IPS-18a (cell line): ENCODE data around the gene LRP3.
"Not testable (repeated sequence)": the region's sequence is repeated elsewhere in the genome, so short reads cannot be mapped to it uniquely, and the experiment has no call there.

Experiments used
- H3K27ac ChIP-seq: one replicate; pipeline ENCODE4 v1.5.1; 2013; ENCODE audit warnings: low read length
- H3K27me3 ChIP-seq: one replicate; pipeline ENCODE4 v1.6.1; 2013; ENCODE audit warnings: mild to moderate bottlenecking, low read length; ENCODE audit not compliant: control insufficient read depth, insufficient read depth
- H3K36me3 ChIP-seq: one replicate; pipeline ENCODE4 v1.6.1; 2013; ENCODE audit warnings: low read depth, low read length; ENCODE audit not compliant: control insufficient read depth
- H3K4me1 ChIP-seq: one replicate; pipeline ENCODE4 v1.6.1; 2013; ENCODE audit warnings: low read depth, low read length; ENCODE audit not compliant: control insufficient read depth
- H3K4me3 ChIP-seq: one replicate; pipeline ENCODE4 v1.5.1; 2013; ENCODE audit warnings: low read length
- H3K9ac ChIP-seq: one replicate; pipeline ENCODE4 v1.6.1; 2013; ENCODE audit warnings: mild to moderate bottlenecking, low read length, moderate library complexity
- H3K9me3 ChIP-seq: one replicate; pipeline ENCODE4 v1.6.1; 2013; ENCODE audit warnings: low read depth, low read length; ENCODE audit not compliant: control insufficient read depth

The LRP3 gene

DNA sequence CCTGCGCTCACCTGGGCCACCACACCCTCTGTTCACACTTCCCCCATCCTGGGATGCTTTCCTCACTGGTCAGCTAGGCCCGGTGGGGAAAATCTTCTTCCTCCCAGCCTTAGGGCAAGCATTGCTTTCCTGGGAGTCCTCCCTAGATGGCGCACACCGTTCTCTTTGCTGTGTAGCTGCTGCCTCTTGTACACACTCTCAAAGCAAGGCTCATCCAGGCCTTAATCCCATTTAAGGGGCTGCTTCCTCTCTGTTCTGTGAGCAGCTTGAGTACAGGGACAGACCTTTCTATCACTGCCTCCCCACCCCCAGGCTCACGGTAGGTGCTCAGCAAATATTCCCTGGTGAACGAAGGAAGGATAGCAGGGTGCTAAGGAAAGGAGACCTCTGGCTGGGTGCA is 20.5 kb downstream of the LRP3 start:
- no peaks in the 10 kb centered on the region for H3K27me3 ChIP-seq
- H3K36me3 ChIP-seq, result no peaks in the 10 kb centered on the region
- H3K9ac ChIP-seq, result no peak overlapping the region
- H3K27ac ChIP-seq, result no peak overlapping the region
- H3K9me3 ChIP-seq, result no peaks in the 10 kb centered on the region
- H3K4me3 ChIP-seq, result no peak overlapping the region
- no peaks in the 10 kb centered on the region for H3K4me1 ChIP-seq

DNA sequence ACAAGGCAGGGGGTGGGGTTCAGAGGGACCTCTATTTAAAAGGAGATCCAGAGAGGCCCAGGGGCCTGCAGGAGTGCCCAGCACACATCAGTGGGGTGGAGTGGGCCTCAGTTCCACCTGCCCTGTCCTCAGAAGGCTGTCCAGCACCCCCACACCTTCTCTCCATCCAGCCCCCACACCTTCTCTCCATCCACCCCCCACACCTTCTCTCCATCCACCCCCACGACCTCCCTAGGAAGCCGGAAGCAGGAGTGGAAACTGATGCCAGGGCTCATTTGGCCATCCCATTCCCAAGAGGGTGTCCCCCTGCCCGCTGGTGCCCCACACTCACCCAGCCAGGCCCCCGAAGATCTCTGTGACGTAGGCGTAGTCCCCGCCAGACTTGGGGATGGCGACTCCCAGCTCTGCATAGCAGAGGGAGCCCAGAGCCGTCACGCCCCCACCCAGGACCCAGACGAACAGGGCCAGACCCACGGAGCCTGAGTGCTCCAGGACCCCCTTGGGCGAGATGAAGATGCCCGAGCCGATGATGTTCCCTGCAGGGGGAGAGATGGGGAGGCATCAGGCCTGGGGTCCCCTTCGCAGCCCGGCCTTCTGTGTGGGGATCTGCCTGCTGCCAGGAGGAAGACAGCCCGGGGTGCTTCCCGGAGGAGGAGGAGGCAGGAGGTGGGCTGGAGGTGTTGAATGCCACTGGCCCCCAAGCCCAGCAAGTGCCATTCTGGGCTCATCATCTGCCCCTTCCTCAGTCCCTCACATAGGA is 21.5 kb downstream of the LRP3 start:
- no peak overlapping the region for H3K9ac ChIP-seq

DNA sequence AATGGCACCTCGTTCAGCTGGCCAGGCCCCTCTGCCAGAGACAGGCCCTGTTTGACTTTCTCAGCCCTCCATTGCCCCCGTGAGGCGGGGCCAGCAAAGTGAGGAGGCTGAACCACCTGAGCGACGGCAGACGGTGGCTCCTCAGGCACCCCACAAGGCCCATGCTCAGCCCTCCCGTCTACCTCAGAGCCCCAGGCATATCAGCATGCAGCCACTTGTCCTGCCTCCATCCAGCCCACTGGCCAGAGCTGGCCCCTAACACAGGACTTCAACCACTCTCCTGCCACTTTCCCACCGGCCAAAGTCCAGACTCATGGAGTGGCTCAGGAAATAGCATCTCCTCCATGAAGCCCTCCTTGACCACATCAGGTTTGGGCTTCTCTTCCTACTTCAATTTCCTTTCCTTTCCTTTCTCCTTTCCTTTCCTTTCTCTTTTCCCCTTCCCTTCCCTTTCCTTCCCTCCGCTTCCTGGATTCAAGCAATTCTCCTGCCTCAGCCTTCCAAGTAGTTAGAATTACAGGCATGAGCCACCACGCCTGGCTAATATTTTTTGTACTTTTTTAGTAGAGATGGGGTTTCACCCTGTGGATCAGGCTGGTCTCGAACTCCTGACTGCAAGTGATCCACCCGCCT is 22.2 kb downstream of the LRP3 start:
- Histone ChIP-seq H3K27me3 (no peaks in the 10 kb centered on the region), H3K4me3 (no peak overlapping the region)

More for the DNA sequence above, 21.5 kb downstream of the LRP3 start:
- no peaks in the 10 kb centered on the region for H3K4me1 ChIP-seq
- H3K27ac ChIP-seq, result no peak overlapping the region
- no peaks in the 10 kb centered on the region for H3K27me3 ChIP-seq
- H3K9me3 ChIP-seq, result no peaks in the 10 kb centered on the region
- no peak overlapping the region for H3K4me3 ChIP-seq
- H3K36me3 ChIP-seq, result no peaks in the 10 kb centered on the region

DNA sequence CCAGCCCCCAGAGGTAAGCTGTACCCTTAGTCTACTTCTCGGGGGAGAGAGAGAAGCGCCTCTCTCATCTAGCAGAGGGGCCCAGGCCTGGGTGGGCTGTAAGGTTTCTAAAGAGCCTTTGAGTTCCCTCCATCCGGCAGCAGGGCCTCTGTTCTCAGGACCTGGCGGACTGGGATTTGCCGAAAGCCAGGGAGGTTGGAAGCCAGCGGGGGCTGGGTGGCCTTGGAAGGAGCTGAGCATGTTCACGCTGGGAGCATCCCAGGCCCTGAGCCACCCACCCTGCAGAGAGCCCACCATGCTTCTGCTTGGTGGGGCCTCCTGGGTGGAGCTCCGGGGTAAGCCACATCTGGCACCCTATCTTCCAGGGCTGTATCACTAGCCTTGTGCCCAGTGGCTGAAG is 23.8 kb downstream of the LRP3 start:
- Histone ChIP-seq H3K27ac (no peak overlapping the region), H3K9ac (no peak overlapping the region), H3K4me1 (no peaks in the 10 kb centered on the region), H3K4me3 (no peak overlapping the region), H3K36me3 (no peaks in the 10 kb centered on the region), H3K27me3 (no peaks in the 10 kb centered on the region), H3K9me3 (no peaks in the 10 kb centered on the region)

More for the DNA sequence above, 22.2 kb downstream of the LRP3 start:
- no peaks in the 10 kb centered on the region for H3K4me1 ChIP-seq
- no peak overlapping the region for H3K9ac ChIP-seq
- H3K36me3 ChIP-seq, result no peaks in the 10 kb centered on the region
- H3K9me3 ChIP-seq, result no peaks in the 10 kb centered on the region
- no peak overlapping the region for H3K27ac ChIP-seq

DNA sequence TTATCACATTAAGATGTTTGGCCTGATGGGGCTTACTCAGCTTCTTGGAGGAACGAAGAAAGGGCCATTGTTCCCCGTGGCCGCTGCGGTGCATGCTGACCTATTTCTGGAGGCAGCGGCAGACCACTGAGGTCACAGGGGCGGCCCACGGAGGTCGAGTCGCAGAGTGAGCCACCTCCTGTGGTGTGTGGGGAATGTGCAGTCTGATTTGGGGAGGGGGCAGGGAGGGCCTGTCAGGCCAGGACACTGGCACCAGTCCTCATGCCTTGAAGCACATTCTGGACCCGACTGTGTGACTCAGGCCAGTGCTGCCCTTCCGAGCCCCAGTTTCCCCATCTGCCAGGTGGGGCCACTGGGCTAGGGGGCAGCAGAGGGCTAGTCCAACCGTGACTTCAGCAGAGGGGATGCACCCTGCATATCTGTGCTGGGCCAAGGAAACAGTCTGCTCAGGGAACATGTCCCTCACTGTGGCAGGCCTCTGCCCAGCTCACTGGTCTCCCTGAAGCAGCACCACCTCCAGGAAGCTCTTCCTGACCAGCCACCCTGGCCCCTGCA is 25.2 kb downstream of the LRP3 start:
- Histone ChIP-seq H3K4me3 (no peak overlapping the region), H3K27me3 (peaks cover 10% of the 10 kb centered on the region)

DNA sequence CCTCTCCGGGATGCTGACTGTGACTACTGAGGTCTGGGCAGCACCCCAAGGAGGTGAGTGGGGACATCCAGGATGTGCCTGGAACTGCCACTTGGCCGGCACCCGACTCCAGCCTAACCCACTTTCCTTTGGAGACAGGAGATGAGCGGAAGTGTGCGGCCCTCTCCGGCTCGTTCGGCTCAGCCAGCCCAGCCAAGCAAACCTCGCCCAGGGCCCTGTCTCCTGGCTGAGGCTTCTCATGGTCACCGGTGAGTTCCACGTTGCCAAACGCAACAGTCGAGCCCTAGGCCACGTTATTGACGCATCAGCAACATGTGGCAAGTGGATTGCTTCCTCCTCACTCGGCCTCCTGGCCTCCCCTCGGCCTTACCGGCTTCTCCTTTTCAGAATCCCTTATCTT is 26.0 kb downstream of the LRP3 start:
- Histone ChIP-seq H3K36me3 (no peaks in the 10 kb centered on the region), H3K27me3 (peaks cover 17% of the 10 kb centered on the region), H3K9me3 (no peaks in the 10 kb centered on the region), H3K4me1 (no peaks in the 10 kb centered on the region), H3K4me3 (no peak overlapping the region), H3K9ac (no peak overlapping the region), H3K27ac (no peak overlapping the region)

More for the DNA sequence above, 25.2 kb downstream of the LRP3 start:
- no peaks in the 10 kb centered on the region for H3K36me3 ChIP-seq
- H3K9ac ChIP-seq, result no peak overlapping the region
- no peak overlapping the region for H3K27ac ChIP-seq
- H3K9me3 ChIP-seq, result no peaks in the 10 kb centered on the region
- H3K4me1 ChIP-seq, result no peaks in the 10 kb centered on the region

DNA sequence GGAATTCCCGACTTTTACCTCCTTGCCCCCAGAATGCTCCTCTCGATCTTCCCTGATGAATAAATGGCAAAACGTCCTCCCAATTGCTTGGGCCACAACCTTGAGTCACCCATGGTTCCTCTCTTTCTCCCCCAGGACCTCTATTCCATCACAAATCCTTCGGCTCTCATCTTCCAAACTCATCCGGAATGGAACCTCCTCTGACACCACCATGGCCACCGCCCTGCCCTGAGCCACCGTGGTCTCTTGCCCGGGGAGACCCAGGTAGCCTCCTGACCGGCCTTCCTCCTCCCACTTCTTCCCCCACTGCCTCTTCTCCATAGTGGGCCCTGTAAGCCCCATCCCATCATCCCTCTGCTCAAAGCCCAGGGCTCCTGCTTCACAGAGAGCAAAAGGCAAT is 26.6 kb downstream of the LRP3 start:
- H3K27ac ChIP-seq, result no peak overlapping the region
- no peak overlapping the region for H3K4me3 ChIP-seq
- no peak overlapping the region for H3K9ac ChIP-seq
- H3K4me1 ChIP-seq, result no peaks in the 10 kb centered on the region
- H3K9me3 ChIP-seq, result no peaks in the 10 kb centered on the region
- no peaks in the 10 kb centered on the region for H3K36me3 ChIP-seq
- H3K27me3 ChIP-seq, result peaks cover 24% of the 10 kb centered on the region

DNA sequence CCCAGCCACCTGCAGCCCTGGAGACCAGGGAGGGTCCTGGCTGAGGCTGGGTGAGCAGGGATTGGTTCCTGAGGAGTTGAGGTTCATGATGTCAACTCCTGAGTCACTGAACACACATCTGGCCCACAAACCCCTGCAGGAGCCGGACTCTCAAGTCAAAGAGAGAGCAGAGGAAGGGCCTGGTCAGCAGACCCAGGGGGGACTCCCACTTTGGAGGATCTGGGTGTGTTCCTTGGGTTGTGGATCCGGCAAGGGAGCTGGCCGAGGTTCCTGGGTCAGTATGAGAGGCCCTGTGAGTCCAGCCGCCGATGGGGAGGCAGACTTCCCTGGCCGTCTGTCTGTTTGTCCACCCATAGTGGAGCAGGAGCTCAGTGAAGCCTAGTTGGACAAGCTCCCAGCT is 27.5 kb downstream of the LRP3 start:
- Histone ChIP-seq H3K27ac (no peak overlapping the region), H3K36me3 (no peaks in the 10 kb centered on the region), H3K4me3 (no peak overlapping the region), H3K27me3 (peaks cover 33% of the 10 kb centered on the region), H3K4me1 (peaks cover 6% of the 10 kb centered on the region), H3K9me3 (no peaks in the 10 kb centered on the region), H3K9ac (no peak overlapping the region)

DNA sequence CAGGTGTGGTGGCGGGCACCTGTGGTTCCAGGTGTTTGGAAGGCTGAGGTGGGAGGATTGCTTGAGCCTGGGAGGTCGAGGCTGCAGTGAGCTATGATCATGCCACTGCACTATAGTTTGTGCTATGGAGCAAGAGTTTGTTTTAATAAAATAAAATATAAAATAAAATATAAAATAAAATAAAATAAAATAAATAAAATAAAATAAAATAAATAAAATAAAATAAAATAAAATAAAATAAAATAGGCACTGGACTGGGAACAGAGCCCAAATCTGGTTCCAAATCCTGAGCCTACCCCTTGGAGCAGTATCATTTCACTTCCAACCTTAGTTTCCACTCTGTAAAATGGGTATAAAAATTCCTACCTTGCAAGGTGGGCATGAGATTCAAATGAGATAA is 28.1 kb downstream of the LRP3 start:
- H3K36me3 ChIP-seq, H3K4me3 ChIP-seq, H3K9ac ChIP-seq, H3K9me3 ChIP-seq, H3K4me1 ChIP-seq, H3K27ac ChIP-seq: not testable (repeated sequence)
- H3K27me3 ChIP-seq, result peaks cover 38% of the 10 kb centered on the region

DNA sequence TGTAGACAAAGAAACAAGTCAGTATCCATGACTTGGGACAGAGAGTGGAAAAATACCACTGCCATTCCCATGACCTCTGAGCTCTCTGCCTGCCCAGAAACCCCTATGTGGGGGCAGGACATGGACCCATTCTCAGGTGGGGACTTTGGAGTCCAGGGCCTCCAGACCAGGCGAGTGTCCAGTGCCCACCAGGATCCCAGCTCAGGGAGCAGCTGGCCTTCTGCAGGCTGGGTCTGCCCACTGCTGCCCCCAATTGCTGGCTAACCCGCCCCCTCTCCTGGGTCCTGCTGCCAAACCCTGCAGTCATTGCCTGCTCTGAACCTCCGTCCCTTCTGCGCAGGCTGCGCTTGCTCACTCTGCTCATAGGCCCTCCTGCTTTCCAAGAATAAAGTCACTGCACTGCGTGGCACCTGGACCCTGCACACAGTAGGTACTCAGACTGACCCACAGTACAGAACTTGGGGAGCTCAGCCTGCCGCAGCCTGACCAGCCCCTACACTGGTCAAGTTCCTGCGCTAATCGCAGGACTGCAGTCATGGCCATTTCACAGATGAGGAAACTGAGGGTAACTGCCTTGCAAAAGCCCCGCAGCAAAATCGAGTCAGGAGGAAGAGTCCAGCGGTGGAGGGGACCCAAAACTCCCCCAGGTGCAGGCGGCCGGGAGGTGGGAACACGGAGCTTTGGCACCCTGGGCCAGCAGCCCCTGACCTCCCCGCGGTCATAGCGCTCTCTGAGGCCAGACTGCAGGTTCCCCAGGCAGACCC is 30.7 kb downstream of the LRP3 start:
- no peak overlapping the region for H3K27ac ChIP-seq
- no peaks in the 10 kb centered on the region for H3K36me3 ChIP-seq
- peak overlapping the region; percentile 43 for H3K4me3 ChIP-seq
- H3K4me1 ChIP-seq, result peaks cover 6% of the 10 kb centered on the region
- no peak overlapping the region for H3K9ac ChIP-seq
- H3K27me3 ChIP-seq, result peaks cover 49% of the 10 kb centered on the region
- peaks cover 12% of the 10 kb centered on the region for H3K9me3 ChIP-seq

DNA sequence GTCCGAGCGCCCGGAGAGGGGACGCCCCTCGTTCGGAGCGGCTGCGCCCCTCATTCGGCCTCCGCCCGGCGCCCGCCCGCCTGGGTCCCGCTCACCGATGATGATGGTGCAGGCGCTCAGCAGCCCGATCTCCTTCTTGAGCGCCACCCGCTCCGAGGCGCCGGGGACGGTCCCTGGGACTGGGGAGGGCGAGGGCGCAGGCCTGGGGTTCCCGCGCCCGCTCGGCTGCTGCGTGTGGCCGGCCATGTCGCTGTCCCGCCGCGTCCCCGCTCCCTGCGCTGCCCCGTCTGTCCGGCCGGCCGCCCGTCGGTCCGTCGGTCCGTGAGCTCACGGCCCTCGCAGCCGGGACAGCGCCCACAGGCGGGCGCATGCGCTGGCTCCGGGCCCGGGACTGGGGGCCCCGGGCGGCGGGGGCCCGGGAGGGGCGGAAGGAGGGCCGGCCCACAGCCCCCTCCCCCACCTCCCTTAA is 31.4 kb downstream of the LRP3 start, which contains the start of gene SLC7A10:
SLC7A10 (minus strand) TSS at position 393 of the 469 bp plus-strand sequence; CDS start at position 246, 147 bp downstream.
- Histone ChIP-seq H3K4me1 (peaks cover 6% of the 10 kb centered on the region), H3K9me3 (peaks cover 12% of the 10 kb centered on the region), H3K4me3 (peak within 1 kb of the TSS; percentile 43), H3K9ac (no peak within 1 kb of the TSS), H3K36me3 (no peaks in the 10 kb centered on the region), H3K27me3 (peaks cover 50% of the 10 kb centered on the region), H3K27ac (no peak within 1 kb of the TSS)
